Measurements from ENCODE around the gene ARSA. TPM values are rescaled to one million over a fixed set of nuclear protein-coding genes. Genes with fewer than 3 reads are reported as not detected.
A peak's percentile ranks its signal among the peaks of the same experiment; 100 is the strongest.

The ARSA gene
- total RNA-seq, 3 donors from 2014 or later (not counting 1 experiment from before 2014, with no cell fraction given) = 69.2 to 77.8 (median 69.3) TPM

DNA sequence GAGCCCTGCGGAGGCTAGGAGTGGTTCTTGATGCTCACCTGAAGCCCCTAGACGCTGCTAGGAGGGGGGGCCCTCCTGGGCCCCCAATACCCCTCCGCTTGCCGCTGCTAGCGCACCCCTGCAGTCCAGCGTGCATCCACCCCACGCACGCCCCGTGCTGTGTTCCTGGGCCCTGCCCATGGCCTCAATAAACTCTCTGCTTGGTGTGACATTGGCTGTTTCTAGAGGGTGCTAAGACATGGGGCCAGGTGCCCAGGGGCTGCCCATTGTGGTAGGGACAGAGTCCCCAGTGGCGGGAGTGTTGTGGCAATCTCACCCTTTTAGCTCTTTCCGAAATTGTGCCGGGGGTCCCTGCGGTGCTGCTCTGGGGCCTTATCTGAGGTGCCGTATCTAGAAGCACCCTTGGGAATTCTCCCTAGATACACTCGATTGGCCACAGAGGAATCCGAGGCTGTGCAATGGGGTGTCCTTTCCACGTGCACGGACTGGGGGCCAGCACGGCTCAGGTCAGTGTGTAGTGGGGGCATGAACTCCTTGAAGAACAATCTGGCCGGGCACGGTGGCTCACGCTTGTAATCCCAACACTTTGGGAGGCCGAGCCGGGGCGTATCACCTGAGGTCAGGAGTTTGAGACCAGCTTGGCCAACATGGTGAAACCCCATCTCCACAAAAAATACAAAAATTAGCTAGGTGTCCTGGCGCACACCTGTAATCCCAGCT, 16.5 kb downstream of the ARSA start:
- no peak for ATAC-seq
- Histone ChIP-seq H3K27me3 (ENCODE audit: control insufficient read depth, insufficient read depth, low read length) (no peaks in the 10 kb centered on the region), H3K4me1 (ENCODE audit: control insufficient read depth, insufficient read depth, low read length) (no peaks in the 10 kb centered on the region), H3K9me3 (ENCODE audit: control insufficient read depth, insufficient read depth, low read length) (no peaks in the 10 kb centered on the region), H3K27ac (ENCODE audit: low read length) (no peak overlapping the region), H3K4me3 (ENCODE audit: low read length) (no peak overlapping the region), H3K36me3 (ENCODE audit: control insufficient read depth, insufficient read depth, low read length) (no peaks in the 10 kb centered on the region)
- Mint-ChIP-seq H3K27ac (no peak overlapping the region), H3K9me3 (no peaks in the 10 kb centered on the region), H3K4me1 (peaks cover 6 to 11% of the 10 kb centered on the region in 2 donors), H3K36me3 (no peaks in the 10 kb centered on the region), H3K27me3 (ENCODE audit: low read depth in 2 of 2) (peaks cover 9 to 23% of the 10 kb centered on the region in 2 donors), H3K4me3 (no peak overlapping the region)
- intact Hi-C loops (cut with micrococcal nuclease) = no loop called here
- WGBS (ENCODE audit: insufficient coverage) = 91% methylated on average over 26 of the region's 26 CpGs
- DNase-seq = no peak
- TF ChIP-seq, protein P1, sequence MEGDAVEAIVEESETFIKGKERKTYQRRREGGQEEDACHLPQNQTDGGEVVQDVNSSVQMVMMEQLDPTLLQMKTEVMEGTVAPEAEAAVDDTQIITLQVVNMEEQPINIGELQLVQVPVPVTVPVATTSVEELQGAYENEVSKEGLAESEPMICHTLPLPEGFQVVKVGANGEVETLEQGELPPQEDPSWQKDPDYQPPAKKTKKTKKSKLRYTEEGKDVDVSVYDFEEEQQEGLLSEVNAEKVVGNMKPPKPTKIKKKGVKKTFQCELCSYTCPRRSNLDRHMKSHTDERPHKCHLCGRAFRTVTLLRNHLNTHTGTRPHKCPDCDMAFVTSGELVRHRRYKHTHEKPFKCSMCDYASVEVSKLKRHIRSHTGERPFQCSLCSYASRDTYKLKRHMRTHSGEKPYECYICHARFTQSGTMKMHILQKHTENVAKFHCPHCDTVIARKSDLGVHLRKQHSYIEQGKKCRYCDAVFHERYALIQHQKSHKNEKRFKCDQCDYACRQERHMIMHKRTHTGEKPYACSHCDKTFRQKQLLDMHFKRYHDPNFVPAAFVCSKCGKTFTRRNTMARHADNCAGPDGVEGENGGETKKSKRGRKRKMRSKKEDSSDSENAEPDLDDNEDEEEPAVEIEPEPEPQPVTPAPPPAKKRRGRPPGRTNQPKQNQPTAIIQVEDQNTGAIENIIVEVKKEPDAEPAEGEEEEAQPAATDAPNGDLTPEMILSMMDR (IDR thresholded peaks at IDR 0.05) = no peak

DNA sequence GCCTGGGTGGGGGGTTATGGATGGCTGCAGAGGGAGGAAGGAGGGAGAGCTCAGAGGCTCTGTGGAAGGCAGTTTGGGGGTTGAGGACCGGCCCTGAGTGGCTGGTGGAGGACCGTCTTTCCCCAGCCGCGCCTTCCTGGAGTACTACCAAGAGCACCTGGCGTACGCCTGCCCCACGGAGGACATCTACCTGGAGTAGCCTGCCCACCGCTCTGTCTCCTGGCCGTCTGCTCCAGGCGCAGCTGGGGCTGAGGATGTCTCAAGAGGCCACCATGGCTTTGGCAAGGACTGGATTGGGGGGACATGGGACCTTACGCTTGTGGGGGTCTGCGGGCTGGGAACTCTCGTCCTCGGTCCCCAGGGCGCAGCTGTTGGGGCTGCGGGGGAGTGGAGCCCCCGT, 17.4 kb downstream of the ARSA start:
- no peaks in the 10 kb centered on the region for H3K9me3 ChIP-seq (ENCODE audit: control insufficient read depth, insufficient read depth, low read length)
- H3K4me1 Mint-ChIP-seq = peaks cover 6 to 11% of the 10 kb centered on the region in 2 donors
- intact Hi-C loops (cut with micrococcal nuclease) = no loop called here

DNA sequence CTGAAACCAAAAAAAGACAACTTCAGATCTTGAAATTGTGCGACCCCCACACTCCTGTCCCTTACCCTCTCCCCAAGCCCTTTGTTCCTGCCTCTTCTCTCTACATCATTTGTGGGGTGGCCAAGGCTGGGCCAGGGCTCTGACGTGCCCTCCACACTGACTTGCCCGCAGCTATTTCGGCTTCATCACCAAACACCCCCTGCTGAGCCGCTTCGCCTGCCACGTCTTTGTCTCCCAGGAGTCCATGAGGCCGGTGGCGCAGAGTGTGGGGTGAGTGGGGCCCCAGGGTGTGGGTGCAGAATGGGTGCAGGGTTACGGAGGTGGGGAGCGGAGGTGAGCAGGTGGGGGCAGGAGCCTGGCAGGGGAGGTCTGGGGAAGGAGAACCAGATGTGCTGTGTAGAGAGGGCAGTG, 17.9 kb downstream of the ARSA start:
- Histone ChIP-seq H3K4me1 (ENCODE audit: control insufficient read depth, insufficient read depth, low read length) (no peaks in the 10 kb centered on the region), H3K4me3 (ENCODE audit: low read length) (no peak overlapping the region), H3K27me3 (ENCODE audit: control insufficient read depth, insufficient read depth, low read length) (peaks cover 8% of the 10 kb centered on the region), H3K9me3 (ENCODE audit: control insufficient read depth, insufficient read depth, low read length) (no peaks in the 10 kb centered on the region), H3K27ac (ENCODE audit: low read length) (no peak overlapping the region), H3K36me3 (ENCODE audit: control insufficient read depth, insufficient read depth, low read length) (no peaks in the 10 kb centered on the region)
- intact Hi-C loops (cut with micrococcal nuclease) = no loop called here
- peaks cover 6 to 11% of the 10 kb centered on the region in 2 donors for H3K4me1 Mint-ChIP-seq
- no peak overlapping the region for H3K4me3 Mint-ChIP-seq
- H3K36me3 Mint-ChIP-seq = no peaks in the 10 kb centered on the region
- peaks cover 9 to 29% of the 10 kb centered on the region in 2 donors for H3K27me3 Mint-ChIP-seq (ENCODE audit: low read depth in 2 of 2)
- no peak overlapping the region for H3K27ac Mint-ChIP-seq
- ATAC-seq = peak in 1 of 3 donors; percentile 27
- TF ChIP-seq, protein P1 (IDR thresholded peaks at IDR 0.05) = no peak
- no peaks in the 10 kb centered on the region for H3K9me3 Mint-ChIP-seq
- no peak for DNase-seq
- WGBS (ENCODE audit: insufficient coverage) = 90% methylated on average over 11 of the region's 11 CpGs

More for the DNA sequence above, 17.4 kb downstream of the ARSA start:
- ATAC-seq = no peak
- 89% methylated on average over 17 of the region's 17 CpGs for WGBS (ENCODE audit: insufficient coverage)
- H3K27me3 ChIP-seq (ENCODE audit: control insufficient read depth, insufficient read depth, low read length) = peaks cover 3% of the 10 kb centered on the region
- H3K4me3 Mint-ChIP-seq = no peak overlapping the region
- no peak overlapping the region for H3K4me3 ChIP-seq (ENCODE audit: low read length)
- H3K9me3 Mint-ChIP-seq = no peaks in the 10 kb centered on the region
- peaks cover 9 to 27% of the 10 kb centered on the region in 2 donors for H3K27me3 Mint-ChIP-seq (ENCODE audit: low read depth in 2 of 2)
- no peak overlapping the region for H3K27ac Mint-ChIP-seq
- H3K27ac ChIP-seq (ENCODE audit: low read length) = no peak overlapping the region
- TF ChIP-seq, protein P1 (IDR thresholded peaks at IDR 0.05) = no peak
- H3K36me3 ChIP-seq (ENCODE audit: control insufficient read depth, insufficient read depth, low read length) = no peaks in the 10 kb centered on the region
- no peak for DNase-seq
- no peaks in the 10 kb centered on the region for H3K36me3 Mint-ChIP-seq
- no peaks in the 10 kb centered on the region for H3K4me1 ChIP-seq (ENCODE audit: control insufficient read depth, insufficient read depth, low read length)
